ENCODE measurements around the gene CNTNAP3. TPM values are rescaled to one million over a fixed set of nuclear protein-coding genes. Genes with fewer than 3 reads are reported as not detected.
"Not testable (repeated sequence)": the region's sequence is repeated elsewhere in the genome, so short reads cannot be mapped to it uniquely, and the experiment has no call there.

The CNTNAP3 gene
- total and polyA plus RNA-seq, 5 donors from 2014 or later = not detected

DNA sequence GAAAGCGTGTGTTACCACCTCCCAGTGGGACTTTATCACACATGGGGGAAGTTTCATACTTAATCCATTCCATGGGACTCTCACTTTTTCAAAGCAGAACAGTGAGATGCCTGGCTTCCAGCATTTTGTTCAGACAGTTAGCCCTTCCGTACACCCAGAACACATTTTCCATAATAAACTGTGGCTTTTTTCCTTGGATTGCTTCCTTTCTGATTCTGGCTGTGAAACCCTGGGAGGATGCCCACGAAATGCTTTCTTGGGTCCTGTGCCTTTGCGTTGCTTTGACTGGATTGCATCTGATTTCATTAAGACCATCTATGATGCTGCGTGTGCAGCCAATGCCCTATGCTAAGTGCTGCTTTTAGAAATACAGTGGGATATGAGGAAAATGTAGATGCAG lies 259.1 kb downstream of the CNTNAP3 start:
- H3K27me3 ChIP-seq (ENCODE audit: control insufficient read depth, insufficient read depth, low read length); H3K36me3 ChIP-seq (ENCODE audit: control insufficient read depth, insufficient read depth, low read length); H3K27ac Mint-ChIP-seq; H3K9me3 ChIP-seq (ENCODE audit: control insufficient read depth in 2 of 2, low read length in 2 of 2); H3K27ac ChIP-seq (ENCODE audit: insufficient read depth, low read length, poor library complexity, severe bottlenecking); H3K4me1 ChIP-seq (ENCODE audit: control insufficient read depth, insufficient read depth, low read length, poor library complexity, severe bottlenecking); DNase-seq; ATAC-seq (ENCODE audit: low read depth in 2 of 2); H3K9me3 Mint-ChIP-seq; H3K4me3 ChIP-seq (ENCODE audit: low read depth, low read length); H3K27me3 Mint-ChIP-seq; H3K36me3 Mint-ChIP-seq; H3K4me1 Mint-ChIP-seq; H3K4me3 Mint-ChIP-seq: not testable (repeated sequence)

DNA sequence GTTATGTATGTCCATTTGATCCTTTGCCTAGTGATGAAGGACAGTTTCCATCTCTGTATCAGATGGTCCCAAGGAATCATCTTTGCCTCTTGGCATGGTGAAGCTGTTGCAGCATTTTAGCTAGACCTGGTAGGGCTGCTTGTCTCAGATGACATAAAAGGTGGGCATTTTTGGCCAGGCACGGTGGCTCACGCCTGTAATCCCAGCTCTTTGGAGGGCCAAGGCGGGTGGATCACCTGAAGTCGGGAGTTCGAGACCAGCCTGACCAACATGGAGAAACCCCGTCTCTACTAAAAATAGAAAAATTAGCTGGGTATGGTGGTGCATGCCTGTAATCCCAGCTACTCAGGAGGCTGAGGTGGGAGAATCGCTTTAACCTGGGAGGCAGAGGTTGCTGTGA lies 259.8 kb downstream of the CNTNAP3 start:
- H3K4me3 ChIP-seq (ENCODE audit: low read depth, low read length); H3K27ac ChIP-seq (ENCODE audit: insufficient read depth, low read length, poor library complexity, severe bottlenecking); H3K4me1 Mint-ChIP-seq; DNase-seq; H3K9me3 ChIP-seq (ENCODE audit: control insufficient read depth in 2 of 2, low read length in 2 of 2); H3K36me3 ChIP-seq (ENCODE audit: control insufficient read depth, insufficient read depth, low read length); H3K4me3 Mint-ChIP-seq; H3K4me1 ChIP-seq (ENCODE audit: control insufficient read depth, insufficient read depth, low read length, poor library complexity, severe bottlenecking); H3K27me3 ChIP-seq (ENCODE audit: control insufficient read depth, insufficient read depth, low read length); H3K27me3 Mint-ChIP-seq; H3K36me3 Mint-ChIP-seq; H3K9me3 Mint-ChIP-seq; ATAC-seq (ENCODE audit: low read depth in 2 of 2); H3K27ac Mint-ChIP-seq: not testable (repeated sequence)

DNA sequence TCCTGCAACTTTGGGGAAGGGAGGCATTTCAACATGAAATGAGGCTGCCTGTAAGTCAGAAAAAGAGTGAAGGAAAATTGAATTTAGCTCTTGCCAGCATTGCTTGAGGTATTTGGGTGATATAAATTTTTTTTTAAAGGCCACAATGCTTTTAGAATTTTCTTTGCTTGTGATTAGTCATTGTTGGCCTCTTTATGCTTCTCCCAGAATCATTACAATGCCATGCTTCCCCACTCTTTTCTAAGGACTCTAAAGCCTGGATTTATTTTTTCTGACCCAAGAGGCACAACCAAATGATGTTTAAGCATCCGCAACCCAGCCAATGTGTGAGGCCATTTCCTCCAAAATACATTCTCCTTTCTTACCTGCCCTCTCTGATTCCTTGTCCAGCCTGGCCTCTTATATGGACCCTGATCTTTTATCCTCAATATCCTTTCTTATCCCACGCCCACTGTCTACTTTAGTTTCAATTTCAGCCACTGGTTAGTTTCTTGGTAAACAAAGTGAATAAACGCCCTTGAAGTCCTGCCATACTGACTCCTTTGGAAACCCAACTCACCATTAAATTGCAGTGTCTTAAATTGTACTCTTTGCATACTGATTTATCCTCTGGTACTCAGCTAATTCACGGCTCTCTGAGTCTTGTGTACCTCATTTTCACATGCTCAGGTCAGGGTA lies 261.9 kb downstream of the CNTNAP3 start:
- not testable (repeated sequence) for DNase-seq; H3K27ac ChIP-seq (ENCODE audit: insufficient read depth, low read length, poor library complexity, severe bottlenecking); H3K27ac Mint-ChIP-seq; H3K36me3 Mint-ChIP-seq; H3K4me3 ChIP-seq (ENCODE audit: low read depth, low read length); H3K27me3 Mint-ChIP-seq; H3K4me1 Mint-ChIP-seq; H3K4me1 ChIP-seq (ENCODE audit: control insufficient read depth, insufficient read depth, low read length, poor library complexity, severe bottlenecking); H3K27me3 ChIP-seq (ENCODE audit: control insufficient read depth, insufficient read depth, low read length); H3K9me3 ChIP-seq (ENCODE audit: control insufficient read depth in 2 of 2, low read length in 2 of 2); H3K4me3 Mint-ChIP-seq; H3K36me3 ChIP-seq (ENCODE audit: control insufficient read depth, insufficient read depth, low read length); ATAC-seq (ENCODE audit: low read depth in 2 of 2); H3K9me3 Mint-ChIP-seq

Other genes starting within 250 kb of the CNTNAP3 start
- not detected for gene SPATA31A1, start 67.5 kb upstream of the CNTNAP3 start, total RNA-seq
- gene SPATA31A1, start 67.5 kb upstream of the CNTNAP3 start, polyA plus RNA-seq = not detected

All from CD4-positive, CD25-positive, alpha-beta regulatory T cell (primary cell).